Suppressor macrophage (primary cell): Measurements from ENCODE around the gene HSDL2.
"Not testable (repeated sequence)": the region's sequence is repeated elsewhere in the genome, so short reads cannot be mapped to it uniquely, and the experiment has no call there.

Experiments used
- DNase-seq, 4 experiments: peaks; one replicate each; pipeline ENCODE4 v3.0.0-alpha.2; 2020 to 2022

HSDL2 gene

DNA sequence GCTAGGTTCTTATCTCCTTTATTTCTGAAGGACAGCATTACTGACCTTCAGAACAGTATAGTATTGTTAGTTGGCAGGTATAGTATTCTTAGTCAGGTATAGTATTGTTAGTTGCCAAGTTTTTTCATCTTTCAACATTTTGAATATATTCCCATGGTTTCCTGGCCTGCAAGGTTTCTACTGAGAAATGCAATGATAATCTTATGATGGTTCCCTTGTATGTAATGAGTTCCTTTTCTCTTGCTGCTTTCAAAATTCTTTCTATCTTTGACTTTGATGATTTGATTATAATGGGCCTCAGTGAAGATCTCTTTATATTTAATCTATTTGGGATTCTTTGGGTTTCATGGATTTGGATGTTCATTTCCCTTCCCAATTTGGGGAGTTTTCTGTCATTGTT, 12.4 kb upstream of the HSDL2 start:
- no peak for DNase-seq

DNA sequence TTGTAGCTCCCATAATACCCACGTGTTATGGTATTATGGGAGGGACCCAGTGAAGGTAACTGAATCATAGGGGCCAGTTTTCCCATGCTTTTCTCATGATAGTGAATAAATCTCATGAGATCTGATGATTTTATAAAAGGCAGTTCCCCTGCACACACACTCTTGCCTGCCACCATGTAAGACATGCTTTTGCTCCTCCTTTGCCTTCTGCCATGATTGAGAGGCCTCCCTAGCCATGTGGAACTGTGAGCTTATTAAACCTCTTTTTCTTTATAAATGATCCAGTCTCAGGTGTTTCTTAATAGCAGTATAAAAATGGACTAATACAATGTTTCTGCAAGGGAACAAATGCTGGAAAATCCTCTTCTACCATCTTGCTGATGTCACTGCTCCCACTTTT, 10.1 kb upstream of the HSDL2 start:
- DNase-seq: no peak

- no peak for DNase-seq
Observed at GRCh38 chr9:112371060-112371459, 8.8 kb upstream of the HSDL2 start.

GRCh38 chr9:112373666-112374065, 6.2 kb upstream of the HSDL2 start:
- peak in 1 of 4 experiments; percentile 18 for DNase-seq

DNA sequence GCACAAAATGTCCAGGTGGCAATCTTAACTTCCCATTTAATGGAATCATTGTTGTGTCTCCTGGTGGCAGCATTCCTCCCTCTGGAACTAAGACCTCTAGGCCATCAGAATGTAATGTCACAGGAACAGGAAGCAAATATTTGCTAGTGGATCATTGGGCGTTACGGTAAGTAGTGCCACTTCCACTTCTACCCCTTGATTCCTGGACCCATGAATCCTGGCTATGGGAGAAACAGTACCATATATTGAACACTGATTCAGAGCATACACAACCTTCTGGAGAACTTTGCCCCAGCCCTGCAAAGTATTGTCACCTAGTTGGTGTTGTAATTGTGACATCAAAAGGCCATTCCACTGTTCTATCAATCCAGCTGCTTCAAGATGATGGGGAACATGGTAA, 5.7 kb upstream of the HSDL2 start:
- not testable (repeated sequence) for DNase-seq

DNA sequence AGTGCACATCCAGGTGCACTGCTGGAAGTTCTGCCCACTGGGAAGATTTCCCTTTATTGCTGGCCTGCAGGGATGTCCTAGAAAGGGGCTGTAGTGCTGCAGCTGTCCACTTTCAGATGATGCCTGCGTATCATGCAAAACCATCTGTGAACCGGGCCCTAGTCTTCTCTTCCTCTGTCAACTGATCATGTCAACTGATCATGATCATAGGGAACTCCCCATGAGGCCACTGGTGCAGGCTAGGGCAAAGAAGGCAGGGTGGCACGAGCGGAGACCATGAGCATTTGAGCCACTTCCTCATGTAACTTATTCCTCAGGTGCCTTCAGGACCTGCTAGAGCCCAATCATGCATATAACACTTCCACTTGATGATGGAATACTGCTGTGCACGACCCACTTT, 4.5 kb upstream of the HSDL2 start:
- no peak for DNase-seq

DNA sequence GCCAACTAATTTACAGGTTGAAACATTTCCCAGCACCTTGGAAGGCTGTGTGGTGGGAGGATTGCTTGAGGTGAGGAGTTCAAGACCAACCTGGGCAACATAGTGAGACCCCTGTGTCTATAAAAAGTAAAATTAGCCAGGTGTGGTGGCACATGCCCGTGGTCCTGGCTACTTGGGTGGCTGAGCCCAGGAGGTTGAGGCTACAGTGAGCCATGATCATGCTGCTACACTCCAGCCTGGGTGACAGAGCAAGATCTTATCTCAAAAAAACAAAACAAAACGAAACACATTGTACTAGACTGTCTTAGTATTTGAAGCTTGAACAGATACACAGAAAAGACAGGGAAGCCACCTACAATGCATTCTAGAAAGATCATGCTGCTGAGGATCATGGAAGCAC, 2.8 kb upstream of the HSDL2 start:
- no peak for DNase-seq

- no peak for DNase-seq
Observed at GRCh38 chr9:112377684-112378327, 2.1 kb upstream of the HSDL2 start.

- peak in 1 of 4 experiments; percentile 14 for DNase-seq
Observed at GRCh38 chr9:112378328-112379176, 1.4 kb upstream of the HSDL2 start.

DNA sequence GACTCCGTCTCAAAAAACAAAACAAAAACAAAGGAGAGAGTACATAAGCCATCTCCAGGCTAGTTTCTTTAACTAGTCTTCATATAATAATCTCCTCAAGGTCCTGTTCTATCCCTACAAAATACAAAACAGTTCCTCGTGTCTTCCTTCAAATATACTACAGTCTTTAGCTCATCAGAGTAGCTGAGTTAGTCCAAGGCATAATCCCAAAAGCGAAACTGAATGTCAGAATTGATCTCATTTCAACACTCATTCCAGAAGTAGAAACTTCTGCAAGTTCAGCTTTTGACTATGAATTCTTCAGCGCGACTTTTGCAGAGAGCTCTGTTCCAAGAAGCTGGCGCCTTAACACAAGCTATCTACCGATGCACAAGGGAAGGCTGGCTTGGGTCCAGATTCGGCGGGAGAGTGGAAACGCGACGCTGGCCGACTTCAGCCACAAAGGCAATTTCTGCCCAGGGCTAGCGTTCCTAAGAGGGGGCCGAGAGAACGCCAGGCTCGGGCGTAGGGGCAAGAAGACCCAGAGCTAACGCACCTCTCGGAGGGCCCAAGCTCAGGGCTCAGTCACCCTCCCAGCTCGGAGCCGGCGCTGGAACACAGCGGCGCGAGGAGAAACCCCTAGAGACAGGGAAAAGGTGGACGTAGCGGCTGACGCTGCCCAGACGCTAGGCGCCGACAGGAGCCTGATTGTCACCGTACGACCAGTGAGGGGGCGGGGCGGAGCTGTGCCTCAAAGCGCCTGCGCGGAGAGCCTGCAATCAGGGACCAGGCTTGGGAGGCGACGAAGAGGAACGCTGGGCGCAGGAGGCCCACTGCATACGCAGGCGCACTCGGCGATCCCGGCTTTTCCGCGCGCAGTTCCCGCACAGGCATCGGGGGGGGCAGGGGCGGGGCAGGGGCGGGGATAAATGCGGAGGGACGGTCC, 469 bp upstream of the HSDL2 start:
- peak; percentile 99 to 100 (median 100) for DNase-seq

- DNase-seq: peak; percentile 13 to 47 (median 33)
Observed at GRCh38 chr9:112380825-112381221, 915 bp downstream of the HSDL2 start.

- no peak for DNase-seq
Observed at GRCh38 chr9:112382066-112382465, 2.2 kb downstream of the HSDL2 start.

DNA sequence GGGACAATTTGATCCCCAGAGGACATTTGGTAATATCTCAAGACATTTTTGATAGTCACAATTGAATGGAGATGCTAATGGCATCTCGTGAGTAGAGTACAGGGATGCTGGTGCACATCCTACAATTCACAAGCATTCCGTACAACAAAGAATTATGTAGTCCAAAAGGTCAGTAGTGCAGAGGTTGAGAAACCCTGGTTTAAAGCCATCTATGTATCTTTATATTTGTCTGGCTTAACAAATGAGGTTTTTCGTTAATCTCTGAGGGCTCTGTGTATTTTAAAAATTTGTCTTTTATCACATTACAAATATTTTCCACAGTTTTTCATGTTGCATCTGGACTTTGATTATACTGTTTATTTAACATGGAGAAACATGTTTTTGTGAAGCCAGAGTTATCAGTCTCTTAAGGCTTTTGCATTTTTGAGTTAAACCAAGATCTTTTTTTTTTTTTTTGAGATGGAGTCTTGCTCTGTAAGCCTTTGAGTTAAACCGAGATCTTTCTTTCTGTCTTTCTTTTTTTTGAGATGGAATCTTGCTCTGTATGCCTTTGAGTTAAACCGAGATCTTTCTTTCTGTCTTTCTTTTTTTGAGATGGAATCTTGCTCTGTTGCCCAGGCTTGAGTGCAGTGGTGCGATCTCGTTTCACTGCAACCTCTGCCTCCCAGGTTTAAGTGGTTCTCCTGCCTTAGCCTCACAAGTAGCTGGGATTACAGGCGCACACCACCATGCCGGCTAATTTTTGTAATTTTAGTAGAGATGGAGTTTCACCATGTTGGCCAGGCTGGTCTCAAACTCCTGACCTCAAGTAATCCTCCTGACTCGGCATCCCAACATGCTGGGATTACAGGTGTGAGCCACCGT, 2.8 kb downstream of the HSDL2 start:
- DNase-seq: no peak

DNA sequence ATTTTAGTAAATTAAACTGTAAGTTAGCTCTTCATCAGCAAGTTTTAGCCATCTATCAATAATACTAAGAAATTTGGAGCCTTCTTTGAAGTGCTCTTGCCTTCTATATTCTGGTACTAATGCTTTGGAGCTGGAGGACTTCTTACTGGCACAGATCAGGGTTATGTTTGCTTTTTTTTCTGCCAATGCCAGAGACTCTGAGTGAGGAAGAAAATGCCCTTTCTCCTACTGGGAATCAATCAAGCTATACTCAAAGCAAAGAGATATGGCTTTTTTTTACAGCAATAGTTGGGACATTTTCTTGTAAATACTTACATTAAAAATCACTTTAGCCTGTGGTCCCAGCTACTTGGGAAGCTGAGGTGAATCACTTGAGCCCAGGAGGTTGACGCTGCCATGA, 4.3 kb downstream of the HSDL2 start:
- DNase-seq: no peak

- peak; percentile 64 to 85 (median 80) for DNase-seq
Observed at GRCh38 chr9:112384690-112385089, 4.8 kb downstream of the HSDL2 start.

GRCh38 chr9:112387115-112387514, 7.2 kb downstream of the HSDL2 start:
- no peak for DNase-seq

- not testable (repeated sequence) for DNase-seq
Observed at GRCh38 chr9:112389897-112390296, 10.0 kb downstream of the HSDL2 start.

GRCh38 chr9:112391936-112392560, 12.1 kb downstream of the HSDL2 start:
- not testable (repeated sequence) for DNase-seq

- not testable (repeated sequence) for DNase-seq
Observed at GRCh38 chr9:112393146-112393545, 13.2 kb downstream of the HSDL2 start.

- no peak for DNase-seq
Observed at GRCh38 chr9:112396416-112396815, 16.5 kb downstream of the HSDL2 start.

- DNase-seq: no peak
Observed at GRCh38 chr9:112396872-112397271, 17.0 kb downstream of the HSDL2 start.
